ENCODE measurements around the gene MEMO1.

- TF ChIP-seq CTCF (optimal IDR thresholded peaks at IDR 0.05 in 1 of 3, IDR thresholded peaks at IDR 0.05 in 1 of 3, conservative IDR thresholded peaks at IDR 0.05 in 1 of 3; ENCODE audit: extremely low read depth in 1 of 3, insufficient read depth in 2 of 3, low read length in 3 of 3): no peak
- no peak for TF ChIP-seq EZH2 (IDR thresholded peaks at IDR 0.05; ENCODE audit: low read length)
Measured at GRCh38 chr2:31933066-31933465, 77.7 kb downstream of the MEMO1 start.

All from keratinocyte (primary cell).